GM19372 (cell line): ENCODE measurements around the gene CEP112.
"Not testable (repeated sequence)": the region's sequence is repeated elsewhere in the genome, so short reads cannot be mapped to it uniquely, and the experiment has no call there.

Experiments
- ATAC-seq: cut with Tn5 transposase; IDR thresholded peaks from one replicate; pipeline ENCODE4 v1.9.1; 2021; ENCODE audit warnings: mild to moderate bottlenecking, low read depth, moderate library complexity; ENCODE audit not compliant: unreplicated experiment

Gene CEP112

DNA sequence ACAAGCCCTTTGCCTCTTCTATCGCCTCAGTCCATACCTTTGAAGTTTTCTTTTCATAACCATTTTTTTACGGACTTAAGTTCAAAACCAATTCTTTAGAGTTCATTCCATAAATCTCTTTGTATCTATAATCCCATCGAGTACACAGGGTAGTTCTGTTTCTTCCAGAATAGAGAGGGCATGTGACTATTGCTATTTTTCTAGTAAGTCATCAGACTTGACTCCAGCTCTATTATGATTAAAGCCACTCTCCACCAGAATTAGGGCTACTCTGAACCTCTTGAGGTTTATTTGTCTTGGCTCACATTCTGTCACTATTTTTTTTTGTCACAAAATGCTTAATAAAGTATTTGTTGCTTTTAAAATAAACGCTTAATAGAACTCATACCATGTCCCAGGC is 438.6 kb downstream of the CEP112 start:
- no peak for ATAC-seq

DNA sequence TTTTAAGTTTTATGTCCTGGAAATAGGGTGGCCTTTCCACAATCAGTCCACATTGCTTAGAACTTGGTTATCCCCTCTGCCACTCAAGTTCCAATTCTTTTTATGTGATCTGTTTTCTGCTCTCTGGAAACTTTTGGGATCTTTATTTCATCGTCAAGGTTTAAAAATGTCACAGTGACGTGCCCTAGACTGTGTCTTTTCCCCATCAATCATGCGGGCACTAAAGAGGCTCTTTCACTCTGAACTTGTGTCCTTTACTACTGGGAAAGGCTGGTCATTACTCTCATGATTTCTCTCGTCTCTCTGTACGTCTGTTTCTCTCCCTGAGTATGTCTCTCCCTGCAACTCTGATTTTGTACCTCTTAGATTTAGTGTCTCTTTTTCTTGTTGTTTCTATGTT is 440.7 kb downstream of the CEP112 start:
- no peak for ATAC-seq

DNA sequence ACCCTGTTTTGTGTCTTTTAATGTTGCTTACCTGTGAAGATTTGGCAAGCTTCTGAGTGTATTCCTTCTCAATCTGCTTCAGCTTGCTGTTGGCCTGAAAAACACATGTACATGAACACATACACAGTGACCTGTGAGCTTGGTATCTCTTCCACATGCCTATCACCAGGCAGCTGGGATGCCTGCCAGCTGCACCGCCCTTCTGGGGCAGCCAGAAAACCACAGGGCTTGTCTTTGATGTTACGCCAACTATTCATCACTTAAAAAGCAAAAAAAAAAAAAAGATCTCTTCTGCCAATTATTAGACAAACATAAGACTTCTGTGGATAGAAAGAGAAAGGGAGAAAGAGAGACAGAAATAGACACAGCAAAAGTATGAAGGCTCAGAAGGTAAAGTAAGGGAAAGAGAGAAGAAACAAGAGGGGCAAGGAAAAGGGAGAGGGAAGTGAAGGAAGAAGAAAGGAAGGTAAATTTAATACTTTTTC is 441.3 kb downstream of the CEP112 start:
- ATAC-seq, result no peak

DNA sequence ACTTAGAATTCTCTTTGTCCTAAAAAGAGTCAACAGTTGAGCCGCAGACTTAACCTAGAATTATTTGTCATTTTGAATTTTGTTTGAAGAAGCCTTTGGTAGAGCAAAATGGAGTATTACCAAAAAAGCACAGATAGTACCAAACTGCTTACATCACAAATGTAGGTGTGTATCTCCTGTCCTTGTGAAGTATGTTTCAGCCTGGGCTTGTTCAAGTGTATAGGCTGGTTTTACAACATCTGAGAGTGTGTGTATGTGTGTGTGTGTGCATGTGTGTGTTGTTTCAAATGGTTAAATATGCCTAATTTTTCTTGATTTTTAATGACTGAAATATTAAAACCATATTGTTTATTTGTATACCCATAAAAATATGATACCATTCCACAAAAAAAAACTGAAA is 441.8 kb downstream of the CEP112 start:
- ATAC-seq, result no peak

DNA sequence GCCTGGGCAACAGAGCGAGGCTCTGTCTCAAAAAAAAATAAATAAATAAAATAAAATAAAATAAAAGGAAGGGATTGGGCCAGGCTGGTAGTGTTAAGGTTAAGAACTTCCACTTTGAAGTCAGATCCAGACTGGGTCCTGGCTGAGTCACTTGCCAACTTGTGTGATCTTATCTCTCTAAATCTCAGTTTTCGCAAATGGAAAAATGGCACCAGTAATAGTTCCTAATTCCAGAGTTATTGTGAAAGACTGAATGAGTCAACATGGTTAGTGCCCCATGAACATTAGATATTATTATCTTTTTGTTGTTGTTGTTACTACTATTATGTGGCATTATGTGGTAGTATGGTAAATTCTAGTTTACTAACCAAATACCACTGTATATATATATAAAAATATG is 442.5 kb downstream of the CEP112 start:
- ATAC-seq, result no peak

DNA sequence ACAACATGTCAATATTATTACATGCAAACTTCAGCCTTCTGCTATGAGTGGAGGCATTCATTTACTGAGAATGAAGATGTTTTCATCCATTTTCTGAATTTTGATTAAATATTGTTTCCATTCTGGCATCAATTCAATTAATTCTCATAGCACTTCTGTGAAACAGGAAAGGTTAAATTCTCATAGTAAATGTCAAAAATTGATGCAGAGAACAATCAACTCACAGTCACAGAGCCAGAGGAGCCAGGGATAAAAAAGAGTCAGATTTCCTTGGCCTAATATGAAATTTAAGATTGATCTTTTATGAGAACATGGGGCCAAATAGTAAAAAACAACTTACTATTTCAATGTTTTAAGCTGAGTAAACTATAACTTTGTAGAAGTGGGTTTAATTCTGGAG is 446.7 kb downstream of the CEP112 start:
- ATAC-seq, result no peak

DNA sequence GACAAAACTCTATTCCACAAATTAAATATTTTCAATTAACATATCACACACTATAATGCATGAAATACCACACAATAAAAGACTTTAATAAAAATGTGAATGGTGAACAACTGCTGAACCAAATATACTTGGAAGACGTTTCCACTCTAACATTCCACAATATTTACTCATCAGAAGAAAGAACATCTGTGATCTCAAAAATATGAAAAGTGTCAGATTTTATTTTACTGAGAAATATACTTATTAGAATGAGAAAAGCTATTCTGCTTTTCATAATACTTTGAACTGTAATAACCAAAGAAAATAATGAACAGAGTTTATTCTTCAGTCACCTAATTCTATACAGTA is 448.7 kb downstream of the CEP112 start:
- ATAC-seq, result no peak

DNA sequence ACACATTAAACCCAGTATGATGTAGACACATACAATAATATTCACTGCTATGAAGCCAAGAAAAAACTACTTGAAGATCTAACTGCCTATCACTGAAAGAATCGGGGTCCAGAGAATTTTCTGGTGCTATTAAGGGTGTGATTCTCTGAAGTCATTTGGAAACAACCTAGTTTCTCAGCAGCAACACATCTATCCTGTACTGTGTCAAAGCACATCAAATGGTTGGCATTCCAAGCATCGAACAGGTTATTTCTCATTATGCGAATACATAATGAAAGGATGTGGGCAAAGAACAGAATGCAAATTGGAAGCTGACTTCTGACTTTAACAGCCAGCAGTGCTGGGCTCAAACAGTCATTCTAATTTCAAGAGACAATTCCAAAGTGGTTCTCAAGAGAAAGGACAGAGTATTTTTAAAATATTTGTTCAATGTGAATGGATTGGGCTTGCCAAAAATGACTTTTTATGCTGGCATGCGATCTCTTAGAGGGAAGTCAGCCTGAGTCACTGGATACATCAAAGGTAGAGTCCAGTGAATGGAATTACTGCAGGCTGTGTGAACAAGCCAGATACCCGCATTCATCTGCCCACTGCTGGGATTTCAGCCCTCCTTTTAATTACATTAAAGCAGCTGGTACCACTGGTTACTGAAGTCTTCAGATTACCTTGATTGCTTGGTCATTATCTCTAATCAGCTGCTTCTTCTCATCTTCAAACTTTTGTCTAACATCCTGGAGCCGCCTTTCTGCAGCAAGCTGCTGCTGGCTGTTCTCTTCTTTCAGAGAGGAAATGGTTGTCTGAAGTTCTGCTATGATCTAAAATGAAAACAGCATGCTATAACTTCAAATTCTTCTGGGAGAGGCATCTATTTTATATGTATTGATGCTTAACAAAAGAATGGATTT is 449.3 kb downstream of the CEP112 start:
- no peak for ATAC-seq

DNA sequence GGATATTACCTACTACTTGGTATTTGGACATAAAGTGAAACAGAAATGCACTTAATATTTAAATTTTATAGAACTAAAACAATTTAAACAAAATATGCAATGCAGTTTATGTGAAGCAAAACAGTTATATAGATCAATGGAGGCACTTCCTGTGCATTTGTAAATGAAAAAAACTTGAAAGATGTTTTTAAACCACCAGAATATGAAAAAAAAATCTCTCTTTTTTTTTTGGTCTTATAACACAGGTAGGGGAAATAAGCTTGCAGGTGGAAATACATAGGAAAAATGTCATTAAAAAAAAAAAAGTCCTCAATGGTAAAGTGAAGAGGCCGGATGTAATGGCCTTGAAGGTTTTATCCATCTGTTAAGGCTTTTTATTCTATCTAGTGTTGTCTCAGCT is 450.2 kb downstream of the CEP112 start:
- ATAC-seq, result no peak

DNA sequence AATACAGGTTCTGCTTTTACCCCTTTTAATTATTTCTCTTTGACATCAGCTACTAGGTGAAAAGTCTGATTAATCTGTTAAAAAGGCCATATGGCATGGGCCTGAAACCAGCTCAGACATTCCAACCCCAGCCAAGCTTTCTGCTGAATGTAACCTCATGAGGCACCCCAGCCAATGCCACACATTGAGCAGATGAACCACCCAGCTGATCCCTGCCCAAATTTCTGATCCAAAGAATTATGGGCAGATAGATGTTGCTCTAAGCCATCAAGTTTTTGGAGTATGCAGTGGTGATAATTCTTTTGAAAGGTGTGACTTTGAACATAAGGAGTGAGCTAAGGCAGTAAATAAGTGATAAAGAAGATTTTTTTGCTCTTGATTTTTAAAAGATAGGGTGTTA is 452.9 kb downstream of the CEP112 start:
- no peak for ATAC-seq

DNA sequence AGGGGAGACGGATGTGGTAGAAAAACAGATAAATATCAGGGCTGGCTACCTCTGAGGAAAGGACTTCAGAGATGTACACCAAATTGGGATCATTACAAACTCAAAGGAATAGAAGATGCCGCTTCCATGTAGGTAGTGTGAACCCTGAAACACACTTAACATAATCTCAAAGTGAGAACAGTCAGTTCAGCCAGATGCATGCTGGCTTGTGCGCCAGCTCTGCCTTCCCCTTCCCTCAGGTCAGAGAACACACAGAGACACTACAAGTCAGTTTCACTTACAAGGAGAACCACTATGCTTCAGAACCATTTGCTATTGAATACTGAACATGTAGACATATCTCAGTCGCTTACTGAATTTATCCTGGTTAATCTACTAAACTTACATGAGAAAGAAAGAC is 454.5 kb downstream of the CEP112 start:
- ATAC-seq, result no peak

DNA sequence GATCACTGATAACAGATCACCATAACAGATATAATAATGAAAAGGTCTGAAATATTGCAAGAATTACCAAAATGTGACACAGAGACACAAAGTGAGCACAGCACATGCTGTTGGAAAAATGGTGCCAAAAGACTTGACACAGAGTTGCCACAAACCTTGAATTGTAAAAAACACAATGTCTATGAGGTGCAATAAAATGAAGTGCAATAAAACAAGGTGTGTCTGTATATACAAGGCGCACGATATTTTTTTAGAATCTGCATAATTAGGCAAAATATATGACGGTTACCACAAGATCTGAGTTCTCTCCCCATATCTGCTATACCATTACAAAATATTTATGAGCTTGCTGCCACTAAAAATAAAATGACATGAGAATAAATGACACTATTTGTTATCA is 458.6 kb downstream of the CEP112 start:
- ATAC-seq, result no peak

DNA sequence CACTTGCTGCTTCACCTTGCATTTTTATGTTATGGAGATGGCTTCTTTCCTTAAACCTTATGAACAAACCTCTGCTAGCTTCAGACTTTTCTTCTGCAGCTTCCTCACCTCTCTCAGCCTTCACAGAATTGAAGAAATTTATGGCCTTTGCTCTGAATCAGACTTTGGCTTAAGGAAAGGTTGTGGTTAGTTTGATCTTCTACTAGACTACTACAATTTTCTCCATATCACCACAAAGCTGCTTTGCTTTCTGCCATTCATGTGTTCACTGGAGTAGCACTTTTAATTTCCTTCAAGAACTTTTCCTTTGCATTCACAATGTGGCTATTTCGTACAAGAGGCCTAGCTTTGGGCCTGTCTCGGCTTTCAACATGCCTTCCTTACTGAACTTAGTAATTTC is 459.3 kb downstream of the CEP112 start:
- ATAC-seq, result not testable (repeated sequence)

DNA sequence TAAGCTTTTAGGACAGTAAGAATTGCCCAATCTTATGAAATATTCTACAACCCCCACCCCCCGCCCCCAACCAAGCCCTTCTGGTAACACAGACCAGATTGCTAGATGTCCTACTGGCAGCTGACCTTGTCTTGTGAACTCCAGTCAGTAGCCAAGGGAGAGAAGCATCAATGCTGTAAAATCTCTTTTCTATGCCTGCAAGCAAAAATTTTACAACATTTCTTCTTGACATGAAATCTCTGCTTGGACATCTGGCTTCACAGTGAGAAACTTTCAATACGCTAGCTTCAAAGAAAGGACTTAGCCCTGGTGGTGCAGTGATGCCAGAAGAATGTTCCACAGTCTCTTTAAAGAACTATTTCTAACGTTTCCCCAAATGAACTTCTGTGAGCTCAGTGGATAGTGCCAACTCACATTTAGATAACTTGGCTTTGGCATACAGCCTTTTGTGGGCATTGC is 461.2 kb downstream of the CEP112 start:
- ATAC-seq, result no peak

DNA sequence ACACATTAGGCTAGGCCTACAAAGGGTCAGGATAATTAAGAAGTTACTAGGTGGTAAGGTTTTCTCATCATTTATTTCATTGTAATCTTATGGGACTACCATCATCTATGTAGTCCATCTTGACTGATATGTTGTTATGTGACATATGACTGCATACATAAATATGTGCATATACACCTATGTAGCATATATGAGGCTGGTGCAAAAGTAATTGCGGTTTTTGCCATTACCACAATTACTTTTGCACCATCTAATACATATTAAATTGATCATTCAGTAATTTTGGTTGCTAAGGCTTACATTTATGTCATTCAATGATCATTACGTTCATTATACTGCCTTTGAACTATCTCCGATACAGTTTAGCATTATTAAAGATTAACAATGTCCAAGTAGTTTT is 462.7 kb downstream of the CEP112 start:
- ATAC-seq, result no peak

DNA sequence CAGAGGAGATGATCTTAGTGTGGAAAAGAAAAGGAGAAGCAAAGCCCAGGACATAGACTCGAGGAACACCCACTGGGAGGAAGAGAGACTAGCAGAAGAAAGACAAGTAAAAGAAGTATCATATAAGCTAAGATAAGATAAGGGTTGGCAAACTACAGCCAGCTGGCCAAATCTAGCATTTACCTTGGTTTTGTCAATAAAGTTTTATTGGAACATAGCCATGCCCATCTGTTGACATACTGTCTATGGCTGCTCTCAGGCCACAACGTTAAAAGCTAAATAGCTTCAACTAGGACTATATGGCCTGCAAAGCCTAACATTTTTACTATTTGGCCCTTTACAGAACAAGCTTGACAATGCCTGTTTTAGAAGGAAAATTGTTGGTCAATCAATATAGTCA is 464.1 kb downstream of the CEP112 start:
- no peak for ATAC-seq

DNA sequence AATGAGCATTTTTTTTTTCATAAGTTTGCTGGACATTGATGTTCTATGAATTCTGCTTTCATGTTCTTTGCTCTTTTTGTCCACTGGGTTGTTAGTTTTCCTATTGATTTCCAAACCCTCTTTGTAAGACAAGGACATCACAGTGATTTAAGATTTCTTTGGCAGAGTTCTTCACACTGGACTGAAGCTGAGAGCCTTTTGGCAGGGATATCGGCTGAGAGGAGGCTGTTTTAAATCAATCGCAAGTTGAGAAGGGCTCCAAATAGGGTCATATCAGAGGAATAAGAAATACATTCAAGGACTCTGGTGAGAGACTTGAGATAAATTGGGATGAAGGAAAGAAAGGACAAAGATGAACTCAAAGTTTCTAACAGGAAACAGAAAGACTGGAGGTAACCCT is 464.7 kb downstream of the CEP112 start:
- no peak for ATAC-seq

DNA sequence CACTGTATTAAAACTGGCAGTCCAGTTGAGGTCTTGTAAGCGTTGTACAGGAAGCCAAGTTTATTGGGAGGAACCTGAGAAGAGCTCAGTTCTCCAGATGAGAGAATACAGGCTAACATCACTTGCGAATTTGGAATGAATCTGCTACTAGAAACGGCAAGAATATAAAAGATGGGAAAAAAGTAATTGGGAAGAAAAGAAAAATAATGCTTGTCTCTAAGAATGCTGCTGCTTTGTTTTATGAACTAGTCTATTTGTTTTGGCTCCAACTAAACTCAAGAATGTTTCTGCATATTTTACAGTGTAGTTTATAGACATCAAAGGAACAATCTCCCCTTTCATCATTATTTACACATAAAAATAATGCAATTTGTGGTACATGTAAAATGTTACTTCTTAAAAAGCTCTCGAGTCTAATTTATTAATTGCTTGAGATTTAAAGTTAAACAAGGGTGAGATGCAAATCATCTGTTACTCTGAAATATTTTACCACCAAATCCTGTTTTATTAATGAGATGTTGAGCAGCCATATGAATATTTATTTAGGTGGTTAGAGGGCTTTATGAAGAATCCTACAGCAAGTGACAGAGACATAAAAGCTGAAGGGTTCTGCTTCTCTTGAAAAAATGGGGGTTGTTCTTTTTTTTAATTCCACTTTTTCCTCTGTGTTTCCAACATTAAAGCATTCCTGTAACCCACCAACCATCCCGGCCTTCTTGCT is 468.3 kb downstream of the CEP112 start:
- no peak for ATAC-seq

DNA sequence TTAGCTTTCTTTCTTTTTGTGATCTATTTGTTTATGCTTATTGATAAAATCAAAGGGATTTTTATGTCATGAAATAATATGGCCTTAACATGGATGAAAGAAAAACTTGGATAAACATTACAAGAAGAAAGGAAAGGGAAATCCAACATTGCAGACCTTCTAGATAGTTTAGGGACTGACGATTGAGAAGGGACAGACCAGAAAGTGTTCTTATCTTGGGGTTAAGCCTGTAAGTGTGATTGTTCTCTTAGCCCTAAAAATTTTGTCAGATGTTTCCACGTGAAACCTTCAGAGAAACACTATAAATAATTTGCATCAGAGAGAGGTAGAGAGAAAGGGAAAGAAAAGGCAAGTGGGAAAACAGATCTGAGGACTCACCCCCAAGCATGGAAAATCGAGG is 473.3 kb downstream of the CEP112 start:
- no peak for ATAC-seq

DNA sequence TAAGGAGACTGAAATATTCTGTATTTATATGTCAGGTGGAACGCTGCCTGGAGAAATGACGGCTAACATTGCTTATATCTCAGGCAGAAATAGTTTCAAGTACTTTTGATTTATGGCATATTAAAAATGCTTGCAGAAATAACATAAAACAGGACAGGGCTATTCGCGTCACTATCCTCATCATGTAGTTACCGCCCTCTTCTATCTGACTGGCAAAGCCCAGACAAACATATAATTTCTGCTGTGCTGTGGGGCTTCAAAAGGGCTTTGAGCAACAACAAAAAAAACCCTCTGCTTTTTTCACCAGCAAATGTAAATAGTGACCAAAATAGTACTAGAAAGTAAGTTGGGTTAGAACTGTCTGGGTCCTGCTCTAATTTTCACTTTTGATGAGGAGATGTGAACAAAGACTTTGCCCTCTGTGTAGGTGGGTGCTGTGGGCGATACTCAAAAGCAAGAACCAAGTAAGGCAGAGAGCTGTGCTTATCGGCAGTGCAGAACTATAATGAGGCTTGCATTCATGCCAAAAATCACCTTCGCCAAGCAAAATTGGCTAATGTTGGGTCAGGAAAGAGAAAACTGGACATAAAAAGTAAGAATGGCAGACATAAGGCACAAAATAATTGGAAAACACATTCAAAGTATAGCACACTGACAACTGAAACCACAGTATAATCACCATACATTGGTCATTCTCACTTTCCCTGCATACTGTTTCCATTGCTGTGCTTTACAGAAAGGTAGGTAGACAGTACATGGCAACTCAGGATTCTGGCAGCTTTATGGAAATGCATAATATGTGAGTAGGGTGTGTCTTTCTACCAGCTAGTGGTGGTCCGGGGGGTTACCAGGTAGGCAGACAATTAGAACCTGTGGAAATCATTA is 479.3 kb downstream of the CEP112 start:
- no peak for ATAC-seq
